ENCODE data around the gene TPRN.

TPRN gene

GRCh38 chr9:137186385-137186784 lies 14.2 kb downstream of the TPRN start:
- peaks cover 35% of the 10 kb centered on the region for H3K36me3 ChIP-seq (ENCODE audit: control insufficient read depth, insufficient read depth, low read length)
- no peaks in the 10 kb centered on the region for H3K27me3 ChIP-seq (replicated peaks; ENCODE audit: control insufficient read depth, insufficient read depth, low read length)
- no peak for TF ChIP-seq CTCF (IDR thresholded peaks at IDR 0.05; ENCODE audit: insufficient read depth, low read length, poor library complexity, severe bottlenecking)
- no peak for DNase-seq (ENCODE audit: extremely low read depth, insufficient read length)
- H3K4me3 ChIP-seq (replicated peaks; ENCODE audit: low read depth, low read length) = no peak overlapping the region

DNA sequence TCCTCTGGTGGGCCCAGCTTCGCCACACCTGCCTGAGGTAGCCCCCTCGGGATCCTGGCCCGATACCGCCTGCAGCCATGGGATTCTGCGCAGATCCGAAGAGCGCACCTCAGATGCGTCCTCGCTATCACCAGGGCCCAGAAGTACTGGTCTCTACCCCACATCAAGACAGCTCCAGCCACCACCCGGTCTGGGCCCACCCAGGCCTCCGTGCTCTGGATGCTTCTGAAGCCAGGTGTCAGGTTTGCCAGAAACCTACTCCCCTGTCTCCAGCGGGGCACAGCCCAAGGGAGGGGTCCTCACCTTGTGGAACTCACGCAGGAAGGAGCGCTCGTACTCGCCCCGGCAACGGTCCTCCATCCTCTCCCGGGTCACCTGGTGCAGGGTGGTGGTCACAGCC lies 14.6 kb downstream of the TPRN start:
- Histone ChIP-seq H3K4me3 (replicated peaks; ENCODE audit: low read depth, low read length) (no peak overlapping the region), H3K27me3 (replicated peaks; ENCODE audit: control insufficient read depth, insufficient read depth, low read length) (no peaks in the 10 kb centered on the region), H3K36me3 (ENCODE audit: control insufficient read depth, insufficient read depth, low read length) (peaks cover 37% of the 10 kb centered on the region)
- TF ChIP-seq CTCF (IDR thresholded peaks at IDR 0.05; ENCODE audit: insufficient read depth, low read length, poor library complexity, severe bottlenecking) = no peak
- no peak for DNase-seq (ENCODE audit: extremely low read depth, insufficient read length)

DNA sequence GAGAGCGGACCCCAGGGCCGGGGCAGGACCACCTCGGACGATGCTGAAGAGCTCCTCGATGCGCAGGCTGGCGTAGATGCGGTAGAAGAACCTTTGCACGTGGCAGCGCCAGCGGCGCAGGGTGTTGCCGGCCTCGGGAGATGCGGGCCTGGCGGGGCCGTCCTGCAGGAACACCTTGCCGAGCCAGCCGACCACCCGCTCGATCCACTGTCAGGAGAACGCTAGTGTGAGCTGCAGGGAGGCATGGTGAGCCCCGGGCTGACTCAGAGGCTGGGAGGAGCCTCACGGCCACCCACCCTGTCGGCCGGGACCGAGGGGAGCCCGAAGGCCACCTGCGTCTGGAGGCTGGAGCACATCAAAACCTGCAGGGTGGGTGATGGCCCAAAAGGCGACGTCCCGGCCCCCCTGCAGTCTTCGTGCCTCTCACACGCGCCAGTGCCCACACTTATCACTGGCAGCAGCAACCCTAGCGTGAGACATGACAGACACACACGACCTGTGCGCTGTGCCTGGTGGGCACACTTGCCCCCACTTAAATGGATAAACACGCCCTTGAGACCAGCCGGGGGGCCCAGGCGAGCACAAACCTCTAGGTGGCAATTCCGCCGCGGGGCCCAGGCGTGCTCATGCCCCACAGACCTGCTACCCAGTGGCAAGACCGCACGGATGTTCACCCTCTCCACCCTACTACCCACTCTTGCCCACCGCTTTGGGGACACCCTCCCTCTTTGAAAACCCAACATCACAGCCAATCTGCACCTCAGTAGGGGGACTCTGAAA lies 15.5 kb downstream of the TPRN start:
- Histone ChIP-seq H3K36me3 (ENCODE audit: control insufficient read depth, insufficient read depth, low read length) (peaks cover 35% of the 10 kb centered on the region), H3K27me3 (replicated peaks; ENCODE audit: control insufficient read depth, insufficient read depth, low read length) (no peaks in the 10 kb centered on the region), H3K4me3 (replicated peaks; ENCODE audit: low read depth, low read length) (no peak overlapping the region)
- TF ChIP-seq CTCF (IDR thresholded peaks at IDR 0.05; ENCODE audit: insufficient read depth, low read length, poor library complexity, severe bottlenecking) = no peak
- no peak for DNase-seq (ENCODE audit: extremely low read depth, insufficient read length)

DNA sequence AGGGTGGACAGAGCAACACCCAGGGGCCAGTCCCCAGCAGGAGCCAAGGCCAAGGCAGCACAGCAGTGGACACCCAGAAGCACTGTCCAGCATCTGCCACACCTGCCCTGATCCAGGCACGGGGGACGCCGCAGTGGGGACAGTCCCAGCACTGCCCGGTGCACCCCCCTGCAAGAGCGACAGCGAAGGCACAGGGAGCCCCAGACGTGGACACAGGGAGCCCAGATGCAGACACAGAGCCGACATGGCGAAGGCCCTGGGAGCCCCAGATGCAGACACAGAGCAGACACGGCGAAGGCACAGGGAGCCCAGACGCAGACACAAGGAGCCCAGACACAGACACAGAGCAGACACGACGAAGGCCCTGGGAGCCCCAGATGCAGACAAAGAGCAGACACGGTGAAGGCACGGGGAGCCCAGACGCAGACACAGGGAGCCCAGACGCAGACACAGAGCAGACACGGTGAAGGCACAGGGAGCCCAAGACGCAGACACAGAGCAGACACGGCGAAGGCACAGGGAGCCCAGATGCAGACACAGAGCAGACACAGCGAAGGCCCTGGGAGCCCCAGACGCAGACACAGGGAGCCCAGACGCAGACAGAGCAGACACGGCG lies 16.5 kb downstream of the TPRN start:
- Histone ChIP-seq H3K4me3 (replicated peaks; ENCODE audit: low read depth, low read length) (no peak overlapping the region), H3K27me3 (replicated peaks; ENCODE audit: control insufficient read depth, insufficient read depth, low read length) (no peaks in the 10 kb centered on the region), H3K36me3 (ENCODE audit: control insufficient read depth, insufficient read depth, low read length) (peaks cover 41% of the 10 kb centered on the region)
- TF ChIP-seq CTCF (IDR thresholded peaks at IDR 0.05; ENCODE audit: insufficient read depth, low read length, poor library complexity, severe bottlenecking) = no peak
- DNase-seq (ENCODE audit: extremely low read depth, insufficient read length) = no peak

- Histone ChIP-seq H3K36me3 (ENCODE audit: control insufficient read depth, insufficient read depth, low read length) (peaks cover 43% of the 10 kb centered on the region), H3K27me3 (replicated peaks; ENCODE audit: control insufficient read depth, insufficient read depth, low read length) (no peaks in the 10 kb centered on the region), H3K4me3 (replicated peaks; ENCODE audit: low read depth, low read length) (no peak overlapping the region)
- no peak for DNase-seq (ENCODE audit: extremely low read depth, insufficient read length)
- TF ChIP-seq CTCF (IDR thresholded peaks at IDR 0.05; ENCODE audit: insufficient read depth, low read length, poor library complexity, severe bottlenecking) = no peak
Measured at GRCh38 chr9:137182836-137183235, 17.7 kb downstream of the TPRN start.

All from GM06990 (cell line).